RPMI8226 (cell line): ENCODE measurements around the gene CASP10.
"Not testable (repeated sequence)": the region's sequence is repeated elsewhere in the genome, so short reads cannot be mapped to it uniquely, and the experiment has no call there.

Experiments
- DNase-seq: peaks from one replicate; pipeline ENCODE4 v3.0.0-alpha.2; 2015

The CASP10 gene

GRCh38 chr2:201182650-201183364 is at the start of gene CASP10:
TSS of gene CASP10 (plus strand) at chr2:201183141. CDS start at chr2:201185778, 2,637 bp downstream.
- DNase-seq: peak; percentile 84

GRCh38 chr2:201135386-201135785 is 47.6 kb upstream of the CASP10 start:
- no peak for DNase-seq

GRCh38 chr2:201136889-201137321 is 46.0 kb upstream of the CASP10 start:
- DNase-seq: no peak

GRCh38 chr2:201137505-201138400 is 45.2 kb upstream of the CASP10 start:
- no peak for DNase-seq

GRCh38 chr2:201138401-201138970 is 44.5 kb upstream of the CASP10 start:
- no peak for DNase-seq

- not testable (repeated sequence) for DNase-seq
Observed at GRCh38 chr2:201138986-201139781, 43.8 kb upstream of the CASP10 start.

GRCh38 chr2:201139836-201140604 is 42.9 kb upstream of the CASP10 start:
- no peak for DNase-seq

GRCh38 chr2:201144101-201145051 is 38.6 kb upstream of the CASP10 start:
- no peak for DNase-seq

GRCh38 chr2:201148434-201148990 is 34.4 kb upstream of the CASP10 start:
- DNase-seq: no peak

GRCh38 chr2:201149064-201149820 is 33.7 kb upstream of the CASP10 start:
- DNase-seq: no peak

- DNase-seq: not testable (repeated sequence)
Observed at GRCh38 chr2:201149821-201150165, 33.1 kb upstream of the CASP10 start.

GRCh38 chr2:201150454-201151020 is 32.4 kb upstream of the CASP10 start:
- DNase-seq: no peak

GRCh38 chr2:201151127-201151981 is 31.6 kb upstream of the CASP10 start:
- DNase-seq: no peak

- DNase-seq: no peak
Observed at GRCh38 chr2:201152517-201152916, 30.4 kb upstream of the CASP10 start.

GRCh38 chr2:201152999-201153815 is 29.7 kb upstream of the CASP10 start:
- DNase-seq: no peak

- DNase-seq: no peak
Observed at GRCh38 chr2:201154615-201155399, 28.1 kb upstream of the CASP10 start.

GRCh38 chr2:201156036-201156435 is 26.9 kb upstream of the CASP10 start:
- no peak for DNase-seq
